GM12865 (cell line): Measurements from ENCODE around the gene PLA2G10.
"Not testable (repeated sequence)": the region's sequence is repeated elsewhere in the genome, so short reads cannot be mapped to it uniquely, and the experiment has no call there.

Experiments used
- DNase-seq: peaks from one replicate; pipeline ENCODE4 v3.0.0; 2010; ENCODE audit warnings: low read depth
- H3K4me3 ChIP-seq: 2 replicates; pipeline ENCODE4 v1.5.1; 2011; ENCODE audit warnings: mild to moderate bottlenecking, low read depth, low read length, control low read depth
- TF ChIP-seq, protein P1 (sequence below): IDR thresholded peaks from 2 replicates; pipeline ENCODE4 v1.5.1; 2011; ENCODE audit warnings: low read length, control low read depth, low read depth, inconsistent platforms; ENCODE audit not compliant: insufficient read depth; ENCODE audit errors: missing control alignments

PLA2G10 gene

DNA sequence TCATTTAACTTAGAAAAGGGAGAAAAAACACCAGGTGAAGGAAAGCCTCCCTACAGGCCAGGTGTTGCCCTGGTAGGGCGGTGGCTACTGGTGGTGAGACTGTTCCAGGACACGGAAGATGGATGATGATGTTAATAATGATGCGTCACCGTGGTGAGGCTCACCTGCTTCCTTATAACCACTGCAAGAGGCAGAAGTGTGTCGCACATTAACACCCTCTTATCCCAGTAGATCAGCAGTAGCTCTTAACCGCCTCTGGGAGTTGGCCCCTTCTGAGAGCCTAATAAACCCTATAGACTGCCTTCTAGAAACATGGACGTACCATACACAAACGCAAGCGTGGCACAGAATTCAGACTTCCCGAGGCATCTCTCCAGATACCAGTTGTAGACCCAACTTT, 53.6 kb downstream of the PLA2G10 start:
- DNase-seq, result no peak
- TF ChIP-seq, protein P1, sequence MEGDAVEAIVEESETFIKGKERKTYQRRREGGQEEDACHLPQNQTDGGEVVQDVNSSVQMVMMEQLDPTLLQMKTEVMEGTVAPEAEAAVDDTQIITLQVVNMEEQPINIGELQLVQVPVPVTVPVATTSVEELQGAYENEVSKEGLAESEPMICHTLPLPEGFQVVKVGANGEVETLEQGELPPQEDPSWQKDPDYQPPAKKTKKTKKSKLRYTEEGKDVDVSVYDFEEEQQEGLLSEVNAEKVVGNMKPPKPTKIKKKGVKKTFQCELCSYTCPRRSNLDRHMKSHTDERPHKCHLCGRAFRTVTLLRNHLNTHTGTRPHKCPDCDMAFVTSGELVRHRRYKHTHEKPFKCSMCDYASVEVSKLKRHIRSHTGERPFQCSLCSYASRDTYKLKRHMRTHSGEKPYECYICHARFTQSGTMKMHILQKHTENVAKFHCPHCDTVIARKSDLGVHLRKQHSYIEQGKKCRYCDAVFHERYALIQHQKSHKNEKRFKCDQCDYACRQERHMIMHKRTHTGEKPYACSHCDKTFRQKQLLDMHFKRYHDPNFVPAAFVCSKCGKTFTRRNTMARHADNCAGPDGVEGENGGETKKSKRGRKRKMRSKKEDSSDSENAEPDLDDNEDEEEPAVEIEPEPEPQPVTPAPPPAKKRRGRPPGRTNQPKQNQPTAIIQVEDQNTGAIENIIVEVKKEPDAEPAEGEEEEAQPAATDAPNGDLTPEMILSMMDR, result no peak

DNA sequence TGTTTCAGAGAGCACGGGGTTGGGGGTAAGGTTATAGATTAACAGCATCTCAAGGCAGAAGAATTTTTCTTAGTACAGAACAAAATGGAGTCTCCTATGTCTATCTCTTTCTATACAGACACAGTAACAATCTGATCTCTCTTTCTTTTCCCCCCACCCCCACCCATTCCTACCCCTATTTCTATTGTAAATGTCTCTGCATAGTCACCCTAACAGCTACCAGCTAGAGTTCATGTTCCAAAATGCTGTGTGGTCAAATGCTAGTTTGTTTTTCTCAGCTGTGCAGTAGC, 57.2 kb downstream of the PLA2G10 start:
- DNase-seq, H3K4me3 ChIP-seq: not testable (repeated sequence)

More for the DNA sequence above, 53.6 kb downstream of the PLA2G10 start:
- no peak overlapping the region for H3K4me3 ChIP-seq

DNA sequence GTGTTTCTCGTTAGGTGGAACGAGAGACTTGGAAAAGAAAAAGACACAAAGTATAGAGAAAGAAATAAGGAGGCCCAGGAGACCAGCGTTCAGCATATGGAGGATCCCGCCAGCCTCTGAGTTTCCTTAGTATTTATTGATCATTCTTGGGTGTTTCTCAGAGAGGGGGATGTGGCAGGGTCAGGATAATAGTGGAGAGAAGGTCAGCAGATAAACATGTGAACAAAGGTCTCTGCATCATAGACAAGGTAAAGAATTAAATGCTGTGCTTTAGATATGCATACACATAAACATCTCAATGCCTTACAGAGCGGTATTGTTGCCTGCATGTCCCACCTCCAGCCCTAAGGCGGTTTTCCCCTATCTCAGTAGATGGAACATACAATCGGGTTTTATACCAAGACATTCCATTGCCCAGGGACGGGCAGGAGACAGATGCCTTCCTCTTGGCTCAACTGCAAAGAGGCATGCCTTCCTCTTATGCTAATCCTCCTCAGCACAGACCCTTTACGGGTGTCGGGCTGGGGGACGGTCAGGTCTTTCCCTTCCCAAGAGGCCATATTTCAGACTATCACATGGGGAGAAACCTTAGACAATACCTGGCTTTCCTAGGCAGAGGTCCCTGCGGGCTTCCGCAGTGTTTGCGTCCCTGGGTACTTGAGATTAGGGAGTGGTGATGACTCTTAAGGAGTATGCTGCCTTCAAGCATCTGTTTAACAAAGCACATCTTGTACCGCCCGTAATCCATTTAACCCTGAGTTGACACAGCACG, 57.7 kb downstream of the PLA2G10 start:
- DNase-seq, result not testable (repeated sequence)

DNA sequence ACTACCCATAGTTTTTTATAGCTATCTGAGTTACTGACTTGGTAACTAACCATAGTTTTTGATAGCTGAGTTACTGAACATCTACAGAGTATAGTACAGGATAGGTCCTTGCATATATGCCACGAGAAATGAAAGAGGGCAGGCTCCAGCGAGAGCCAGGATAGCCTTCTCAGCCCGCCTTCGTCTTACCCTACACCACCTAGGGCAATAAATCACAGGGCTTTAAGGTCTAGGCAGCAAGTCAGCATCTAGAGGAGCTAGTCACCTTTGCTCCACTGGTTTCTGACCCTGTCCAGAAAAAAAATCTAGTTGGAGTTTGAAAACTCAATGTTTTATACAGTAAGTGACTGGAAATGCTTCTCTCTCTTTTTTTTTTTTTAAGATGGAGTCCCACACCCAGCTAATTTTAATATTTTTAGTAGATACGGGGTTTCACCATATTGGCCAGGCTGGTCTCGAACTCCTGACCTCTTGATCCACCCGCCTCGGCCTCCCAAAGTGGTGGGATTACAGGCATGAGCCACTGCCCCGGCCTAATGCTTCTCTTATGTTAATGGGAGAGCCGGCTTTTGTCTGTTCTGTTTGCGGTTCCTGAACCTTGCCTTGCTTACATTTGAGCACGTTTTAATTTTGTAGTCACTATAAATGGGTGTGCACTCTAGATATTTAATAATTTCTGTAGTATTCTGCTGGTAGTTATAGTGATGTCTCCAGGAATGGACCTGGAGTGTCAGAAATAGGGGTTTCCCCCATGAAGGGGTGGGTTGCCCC, 58.5 kb downstream of the PLA2G10 start:
- DNase-seq, result no peak
- H3K4me3 ChIP-seq, result no peak overlapping the region
- TF ChIP-seq, protein P1, result no peak

More for the DNA sequence above, 57.7 kb downstream of the PLA2G10 start:
- H3K4me3 ChIP-seq, result not testable (repeated sequence)

DNA sequence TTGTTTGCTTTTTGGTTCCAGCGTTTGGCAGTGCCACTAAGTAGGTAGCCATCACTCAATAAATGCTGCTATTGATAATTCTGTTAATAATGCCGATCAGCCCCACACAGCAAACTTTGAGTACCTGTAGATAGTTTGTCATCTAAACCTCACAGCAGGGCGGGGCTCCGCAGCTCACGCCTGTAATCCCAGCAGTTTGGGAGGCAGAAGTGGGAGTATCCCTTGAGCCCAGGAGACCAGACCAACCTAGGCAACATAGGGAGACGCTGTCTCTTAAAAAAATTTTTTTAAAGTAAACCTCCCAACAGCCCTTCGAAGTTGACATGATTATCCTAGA, 59.8 kb downstream of the PLA2G10 start:
- H3K4me3 ChIP-seq, result peak overlapping the region; percentile 92
- DNase-seq, result no peak
- TF ChIP-seq, protein P1, result no peak

DNA sequence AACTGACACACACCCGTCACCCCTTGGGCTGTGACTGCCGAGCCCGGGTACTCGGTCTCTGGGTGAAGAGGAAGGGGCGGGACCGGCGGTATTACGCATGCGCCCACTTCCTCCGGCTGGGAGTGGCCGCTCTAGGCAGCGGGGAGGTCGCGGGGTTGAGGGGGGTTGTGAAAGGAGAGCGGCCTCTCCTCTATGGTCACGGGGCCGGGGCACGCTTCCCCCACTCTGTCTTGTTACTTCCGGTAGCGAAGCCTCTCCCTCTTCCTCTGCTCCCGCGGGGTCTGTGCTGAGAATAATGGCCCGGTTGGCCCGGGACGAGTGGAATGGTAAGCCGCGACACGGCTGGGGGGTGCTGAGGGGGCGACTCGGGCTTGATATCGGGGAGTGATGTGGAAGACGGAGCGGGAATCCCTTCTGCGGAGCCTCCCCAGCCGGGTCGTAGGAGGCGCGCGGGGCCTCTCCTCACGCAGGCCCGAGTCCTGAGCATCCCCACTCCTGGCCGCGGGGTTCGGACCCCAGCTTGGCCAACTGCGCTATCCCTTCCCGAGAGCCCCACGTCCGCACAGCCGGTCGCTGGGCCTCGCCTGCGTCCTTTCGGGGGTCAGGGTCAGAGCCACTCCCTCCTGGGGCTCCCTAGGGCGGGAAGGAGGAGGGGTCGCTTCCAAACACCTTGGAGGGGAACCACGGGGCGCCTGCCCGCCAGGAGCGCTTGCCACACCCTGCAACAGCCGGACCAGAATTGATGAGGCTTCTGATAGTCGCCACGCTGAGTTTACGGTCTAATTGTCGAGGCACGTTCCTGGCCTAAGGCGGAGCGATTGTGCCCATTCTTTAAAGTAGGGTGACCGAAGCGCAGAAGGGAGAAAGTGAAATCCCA, 61.2 kb downstream of the PLA2G10 start, which contains the start of gene BFAR:
TSS of gene BFAR (plus strand) at position 259 of the 877 bp plus-strand sequence. CDS start 11,396 bp downstream, outside the sequence.
- peak; percentile 99 for DNase-seq
- H3K4me3 ChIP-seq, result peak within 1 kb of the TSS; percentile 92
- TF ChIP-seq, protein P1, result no peak

DNA sequence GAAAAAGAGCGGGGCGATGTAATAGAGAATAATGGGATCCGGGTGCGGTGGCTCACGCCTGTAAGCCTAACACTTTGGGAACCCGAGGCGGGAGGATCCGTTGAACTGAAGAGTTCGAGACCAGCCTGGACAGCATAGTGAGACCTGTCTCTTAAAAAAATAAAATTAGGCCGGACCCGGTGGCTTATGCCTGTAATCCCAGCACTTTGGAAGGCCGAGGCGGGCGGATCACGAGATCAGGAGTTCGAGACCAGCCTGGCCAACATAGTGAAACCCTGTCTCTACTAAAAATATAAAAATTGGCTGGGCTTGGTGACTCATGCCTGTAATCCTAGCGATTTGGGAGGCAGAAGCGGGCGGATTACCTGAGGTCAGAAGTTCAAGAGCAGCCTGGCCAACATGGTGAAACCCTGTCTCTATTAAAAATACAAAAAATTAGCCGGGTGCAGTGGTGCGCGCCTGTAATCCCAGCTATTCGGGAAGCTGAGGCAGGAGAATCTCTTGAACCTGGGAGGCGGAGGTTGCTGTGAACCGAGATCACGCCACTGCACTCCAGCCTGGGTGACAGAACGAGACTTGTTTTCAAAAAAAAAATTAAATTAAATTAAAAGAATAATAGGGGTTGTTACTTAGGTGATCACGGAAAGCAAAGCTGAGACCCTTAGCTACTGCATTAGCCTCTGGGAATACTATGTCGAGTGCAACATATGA, 63.3 kb downstream of the PLA2G10 start:
- not testable (repeated sequence) for DNase-seq
- H3K4me3 ChIP-seq, result peak overlapping the region; percentile 46
